Left ventricle myocardium inferior (tissue), 1 donor: ENCODE measurements around the gene MYH15. TPM values are rescaled to one million over a fixed set of nuclear protein-coding genes. Genes with fewer than 3 reads are reported as not detected.

Experiments used
- DNase-seq: peaks from one replicate; pipeline ENCODE4 v3.0.0-alpha.2; 2020
- H3K27ac ChIP-seq: fragments of 200-600 bp; replicated peaks from 2 replicates; pipeline ENCODE4 v1.8.0; 2021
- H3K27me3 ChIP-seq: fragments of 200-600 bp; 2 replicates; pipeline ENCODE4 v1.8.0; 2021; ENCODE audit warnings: low read depth
- H3K36me3 ChIP-seq: fragments of 200-600 bp; 2 replicates; pipeline ENCODE4 v1.8.0; 2021
- H3K4me1 ChIP-seq: fragments of 200-600 bp; 2 replicates; pipeline ENCODE4 v1.8.0; 2021
- H3K4me3 ChIP-seq: fragments of 200-600 bp; 2 replicates; pipeline ENCODE4 v1.8.0; 2021; ENCODE audit warnings: mild to moderate bottlenecking, moderate library complexity
- H3K9me3 ChIP-seq: fragments of 200-600 bp; replicated peaks from 2 replicates; pipeline ENCODE4 v1.8.0; 2021
- intact Hi-C: fragments of 100-400 bp; cut with micrococcal nuclease; formaldehyde crosslinking; loops from one replicate; pipeline ENCODE4 v1.11.0; 2022
- total RNA-seq: library from RNA; stranded (reverse); fragmentation: NEBNext Ultra II Directional; extraction: Animal tissue kit (Norgen Biotek cat#: 25700); gene quantifications from one replicate; pipeline ENCODE4 v1.2.1, GENCODE V29; 2021
- TF ChIP-seq, protein P1 (sequence below): fragments of 200-600 bp; IDR thresholded peaks from 2 replicates; pipeline ENCODE4 v1.8.0; 2021; ENCODE audit warnings: antibody characterized with exemption, mild to moderate bottlenecking, borderline replicate concordance
- donor health status: DM: no; HTN: yes; CAD: no; lungs with severe emphysema.

The MYH15 gene
- total RNA-seq, 1 donor from 2014 or later, result 0.22 TPM

DNA sequence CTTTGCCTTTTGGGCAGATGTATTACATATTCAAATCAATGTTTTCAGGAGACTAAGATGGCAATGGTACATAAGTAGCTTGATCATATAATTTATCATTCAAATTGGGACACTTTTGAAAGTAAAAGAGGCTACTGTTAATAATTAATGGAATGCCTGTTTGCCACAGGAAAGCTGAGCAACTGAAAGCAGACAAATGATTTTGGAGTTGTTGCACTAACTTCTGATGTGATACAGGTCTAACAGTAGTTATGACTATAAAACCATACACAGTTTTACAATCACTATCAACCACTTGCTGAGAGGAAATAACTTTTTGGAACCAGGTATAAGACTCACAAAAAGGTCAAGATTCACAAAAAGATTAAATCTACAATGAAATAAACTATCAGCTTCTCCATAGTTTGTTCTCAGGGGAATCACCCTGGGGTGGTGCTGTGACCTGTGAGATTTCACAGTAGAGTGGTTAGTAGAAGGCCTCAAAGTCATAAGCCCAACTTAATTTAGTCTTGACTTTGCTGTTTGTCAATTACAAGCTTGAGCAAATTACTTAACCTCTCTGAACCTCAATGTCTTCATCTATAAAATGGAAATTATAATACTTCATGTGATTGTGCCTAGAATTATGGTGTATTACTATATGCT lies 171.4 kb downstream of the MYH15 start:
- TF ChIP-seq, protein P1, sequence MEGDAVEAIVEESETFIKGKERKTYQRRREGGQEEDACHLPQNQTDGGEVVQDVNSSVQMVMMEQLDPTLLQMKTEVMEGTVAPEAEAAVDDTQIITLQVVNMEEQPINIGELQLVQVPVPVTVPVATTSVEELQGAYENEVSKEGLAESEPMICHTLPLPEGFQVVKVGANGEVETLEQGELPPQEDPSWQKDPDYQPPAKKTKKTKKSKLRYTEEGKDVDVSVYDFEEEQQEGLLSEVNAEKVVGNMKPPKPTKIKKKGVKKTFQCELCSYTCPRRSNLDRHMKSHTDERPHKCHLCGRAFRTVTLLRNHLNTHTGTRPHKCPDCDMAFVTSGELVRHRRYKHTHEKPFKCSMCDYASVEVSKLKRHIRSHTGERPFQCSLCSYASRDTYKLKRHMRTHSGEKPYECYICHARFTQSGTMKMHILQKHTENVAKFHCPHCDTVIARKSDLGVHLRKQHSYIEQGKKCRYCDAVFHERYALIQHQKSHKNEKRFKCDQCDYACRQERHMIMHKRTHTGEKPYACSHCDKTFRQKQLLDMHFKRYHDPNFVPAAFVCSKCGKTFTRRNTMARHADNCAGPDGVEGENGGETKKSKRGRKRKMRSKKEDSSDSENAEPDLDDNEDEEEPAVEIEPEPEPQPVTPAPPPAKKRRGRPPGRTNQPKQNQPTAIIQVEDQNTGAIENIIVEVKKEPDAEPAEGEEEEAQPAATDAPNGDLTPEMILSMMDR, result no peak
- intact Hi-C loops, result no loop called here

GRCh38 chr3:108334701-108335100 lies 175.7 kb downstream of the MYH15 start:
- no peaks in the 10 kb centered on the region for H3K36me3 ChIP-seq
- intact Hi-C loops, result no loop called here

More for the DNA sequence above, 171.4 kb downstream of the MYH15 start:
- Histone ChIP-seq H3K9me3 (no peaks in the 10 kb centered on the region), H3K4me3 (no peak overlapping the region), H3K4me1 (no peaks in the 10 kb centered on the region), H3K36me3 (no peaks in the 10 kb centered on the region), H3K27me3 (no peaks in the 10 kb centered on the region), H3K27ac (no peak overlapping the region)
- DNase-seq, result no peak

GRCh38 chr3:108333961-108334360 lies 176.4 kb downstream of the MYH15 start:
- intact Hi-C loops, result no loop called here
- H3K9me3 ChIP-seq, result no peaks in the 10 kb centered on the region
- peaks cover 4% of the 10 kb centered on the region for H3K27me3 ChIP-seq
- TF ChIP-seq, protein P1, result no peak
- H3K27ac ChIP-seq, result no peak overlapping the region
- no peak overlapping the region for H3K4me3 ChIP-seq
- no peak for DNase-seq
- no peaks in the 10 kb centered on the region for H3K4me1 ChIP-seq
- H3K36me3 ChIP-seq, result no peaks in the 10 kb centered on the region

More at GRCh38 chr3:108334701-108335100, 175.7 kb downstream of the MYH15 start:
- Histone ChIP-seq H3K9me3 (no peaks in the 10 kb centered on the region), H3K4me1 (no peaks in the 10 kb centered on the region), H3K27ac (no peak overlapping the region), H3K4me3 (no peak overlapping the region), H3K27me3 (peaks cover 2% of the 10 kb centered on the region)
- TF ChIP-seq, protein P1, result no peak
- no peak for DNase-seq

GRCh38 chr3:108331792-108332191 lies 178.6 kb downstream of the MYH15 start:
- Histone ChIP-seq H3K4me1 (no peaks in the 10 kb centered on the region), H3K27ac (no peak overlapping the region), H3K36me3 (no peaks in the 10 kb centered on the region), H3K27me3 (peaks cover 4% of the 10 kb centered on the region), H3K9me3 (no peaks in the 10 kb centered on the region), H3K4me3 (no peak overlapping the region)
- TF ChIP-seq, protein P1, result no peak
- intact Hi-C loops, result no loop called here
- no peak for DNase-seq

Other genes with a start within 250 kb of the MYH15 start
- not detected for gene HHLA2, start 214.0 kb downstream of the MYH15 start, total RNA-seq
- gene CIP2A, start 78.8 kb upstream of the MYH15 start, total RNA-seq, result 1.6 TPM
- gene DZIP3, start 79.1 kb upstream of the MYH15 start, total RNA-seq, result 23.9 TPM
- not detected for gene RETNLB, start 246.8 kb upstream of the MYH15 start, total RNA-seq